Adrenal gland (tissue), 12 donors: ENCODE results near the gene PRSS12. TPM values are rescaled to one million over a fixed set of nuclear protein-coding genes. Genes with fewer than 3 reads are reported as not detected.

Experiments used
- DNase-seq, 7 donors: peaks; one replicate each; pipeline ENCODE4 v3.0.0-alpha.2; 2019 to 2020
- H3K27ac ChIP-seq, 5 donors: fragments of 200-600 bp; sonication (generic) in 4 of 5; 1 replicate in 3 of 5; 2 replicates in 2 of 5; pipeline versions ENCODE4 v1.5.1 to v1.8.0; 2016 to 2020; ENCODE audit warnings: mild to moderate bottlenecking in 1 of 5
- H3K27me3 ChIP-seq: fragments of 200-600 bp; 2 replicates; pipeline ENCODE4 v1.8.0; 2021
- H3K36me3 ChIP-seq, 2 donors: fragments of 200-600 bp; replicated peaks in 1 of 2; 1 replicate in 1 of 2; 2 replicates in 1 of 2; pipeline versions ENCODE4 v1.5.1 to v1.8.0; 2018 to 2022
- H3K4me1 ChIP-seq, 2 donors: fragments of 200-600 bp; replicated peaks in 1 of 2; 1 replicate in 1 of 2; 2 replicates in 1 of 2; pipeline versions ENCODE4 v1.5.1 to v1.8.0; 2018 to 2021
- H3K4me3 ChIP-seq, 4 donors: fragments of 200-600 bp; sonication (generic) in 3 of 4; one replicate each; pipeline ENCODE4 v1.5.1; 2016 to 2018
- H3K9me3 ChIP-seq, 3 donors: fragments of 200-600 bp; sonication (generic) in 1 of 3; replicated peaks in 1 of 3; 1 replicate in 2 of 3; 2 replicates in 1 of 3; pipeline versions ENCODE4 v1.5.1 to v1.8.0; 2016 to 2021
- POLR2A ChIP-seq, 2 donors: fragments of 450-650 bp; IDR thresholded peaks; one replicate each; pipeline ENCODE4 v1.6.1; 2017; ENCODE audit warnings: antibody characterized with exemption in 2 of 2, mild to moderate bottlenecking in 2 of 2, moderate library complexity in 1 of 2
- WGBS, 4 donors: extraction: QIAGEN DNeasy Blood & Tissue Kit in 2 of 4; methylation state at CpG; one replicate each; pipeline versions ENCODE4 v1.1.5 to v1.1.7; 2013 to 2017; 5-methylcytosine and 5-hydroxymethylcytosine counted together
- intact Hi-C, 2 donors: fragments of 100-400 bp; cut with DNase I; formaldehyde crosslinking; loops; one replicate each; pipeline versions ENCODE4 v1.14.1 to v1.15.0; 2022 to 2023
- polyA plus RNA-seq, 3 donors: library from polyadenylated mRNA; stranded (reverse); fragments of 200-250 nt in 2 of 3; fragments of 350-450 nt in 1 of 3; fragmentation: Illumina TruSeq in 1 of 3; extraction: RNeasy Lipid Tissue Mini Kit (QIAGEN cat#74804) in 1 of 3; gene quantifications; one replicate each; pipeline ENCODE4 v1.2.3, GENCODE V29; 2013 to 2014
- total RNA-seq, 9 donors: library from RNA; depleted of rRNA in 4 of 9; stranded (reverse); fragments of >200 nt in 4 of 9; fragments of 120-200 nt in 1 of 9; fragmentation: NEBNext Ultra II Directional in 1 of 9; extraction: Animal tissue kit (Norgen Biotek cat#: 25700) in 1 of 9; gene quantifications; one replicate each; pipeline versions ENCODE4 v1.1.0 to v1.2.4, GENCODE V29; 2013 to 2023
- TF ChIP-seq, protein P1 (sequence below), 6 experiments: fragments of 450-650 bp in 4 of 6; fragments of 200-600 bp in 2 of 6; sonication (generic) in 1 of 6; IDR thresholded peaks; 1 replicate in 5 of 6; 2 replicates in 1 of 6; pipeline versions ENCODE4 v1.5.1 to v1.8.0; 2016 to 2021; ENCODE audit warnings: antibody characterized with exemption in 6 of 6, mild to moderate bottlenecking in 2 of 6, moderate library complexity in 1 of 6
- donor health status: healthy with polysubstance abuse.
- donor health status: Bipolar disorder and iron deficiency.
- donor health status: DM: yes; HTN: yes; CAD: no.
- donor health status: DM: no; HTN: no; CAD: no.
- donor health status: DM: no; HTN: no; CAD: no.
- donor health status: DM: yes; HTN: yes; CAD: no.

Gene PRSS12
- total and polyA plus RNA-seq, 12 donors, result 0.07 to 0.89 (median 0.23) TPM; not detected in 3

GRCh38 chr4:118369231-118369630 is 16.4 kb upstream of the PRSS12 start:
- no peaks in the 10 kb centered on the region for H3K36me3 ChIP-seq
- 81 to 85% (median 83%) methylated on average over 6 of the region's 6 CpGs for WGBS, 4 donors
- DNase-seq, result no peak
- H3K27ac ChIP-seq, result no peak overlapping the region
- H3K9me3 ChIP-seq, result no peaks in the 10 kb centered on the region
- no peaks in the 10 kb centered on the region for H3K27me3 ChIP-seq
- intact Hi-C loops, result no loop called here
- H3K4me3 ChIP-seq, result no peak overlapping the region
- H3K4me1 ChIP-seq, result no peaks in the 10 kb centered on the region
- TF ChIP-seq, protein P1, sequence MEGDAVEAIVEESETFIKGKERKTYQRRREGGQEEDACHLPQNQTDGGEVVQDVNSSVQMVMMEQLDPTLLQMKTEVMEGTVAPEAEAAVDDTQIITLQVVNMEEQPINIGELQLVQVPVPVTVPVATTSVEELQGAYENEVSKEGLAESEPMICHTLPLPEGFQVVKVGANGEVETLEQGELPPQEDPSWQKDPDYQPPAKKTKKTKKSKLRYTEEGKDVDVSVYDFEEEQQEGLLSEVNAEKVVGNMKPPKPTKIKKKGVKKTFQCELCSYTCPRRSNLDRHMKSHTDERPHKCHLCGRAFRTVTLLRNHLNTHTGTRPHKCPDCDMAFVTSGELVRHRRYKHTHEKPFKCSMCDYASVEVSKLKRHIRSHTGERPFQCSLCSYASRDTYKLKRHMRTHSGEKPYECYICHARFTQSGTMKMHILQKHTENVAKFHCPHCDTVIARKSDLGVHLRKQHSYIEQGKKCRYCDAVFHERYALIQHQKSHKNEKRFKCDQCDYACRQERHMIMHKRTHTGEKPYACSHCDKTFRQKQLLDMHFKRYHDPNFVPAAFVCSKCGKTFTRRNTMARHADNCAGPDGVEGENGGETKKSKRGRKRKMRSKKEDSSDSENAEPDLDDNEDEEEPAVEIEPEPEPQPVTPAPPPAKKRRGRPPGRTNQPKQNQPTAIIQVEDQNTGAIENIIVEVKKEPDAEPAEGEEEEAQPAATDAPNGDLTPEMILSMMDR (IDR thresholded peaks at IDR 0.05), result no peak
- no peak for TF ChIP-seq POLR2A (IDR thresholded peaks at IDR 0.05)

DNA sequence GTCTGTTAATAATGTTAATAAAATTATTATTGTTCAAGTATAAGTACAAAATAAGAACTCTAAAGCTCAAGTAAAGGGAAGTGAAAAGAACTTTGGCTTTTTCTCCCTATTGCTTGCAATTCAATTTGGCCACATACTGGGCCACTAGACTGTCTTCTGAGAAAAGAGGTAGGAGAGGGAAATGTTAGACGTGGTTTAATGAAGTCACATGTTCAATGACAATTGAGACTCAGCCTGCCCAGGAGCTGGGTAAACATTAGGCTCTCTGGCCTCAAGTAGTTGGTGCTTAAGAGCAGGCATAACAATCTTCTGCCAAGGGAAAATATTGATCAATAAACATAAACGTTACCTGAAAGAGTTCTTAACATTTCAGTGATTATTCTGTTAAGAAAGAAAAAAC is 15.1 kb upstream of the PRSS12 start:
- Histone ChIP-seq H3K27me3 (no peaks in the 10 kb centered on the region), H3K4me1 (no peaks in the 10 kb centered on the region), H3K9me3 (no peaks in the 10 kb centered on the region), H3K27ac (no peak overlapping the region), H3K36me3 (no peaks in the 10 kb centered on the region), H3K4me3 (no peak overlapping the region)
- TF ChIP-seq, protein P1 (IDR thresholded peaks at IDR 0.05), result no peak
- no peak for TF ChIP-seq POLR2A (IDR thresholded peaks at IDR 0.05)
- 68 to 82% (median 76%) methylated on average over 2 of the region's 2 CpGs for WGBS, 4 donors
- DNase-seq, result no peak
- intact Hi-C loops, result no loop called here

GRCh38 chr4:118367361-118367760 is 14.6 kb upstream of the PRSS12 start:
- intact Hi-C loops, result no loop called here
- TF ChIP-seq POLR2A (IDR thresholded peaks at IDR 0.05), result no peak
- TF ChIP-seq, protein P1 (IDR thresholded peaks at IDR 0.05), result no peak

GRCh38 chr4:118363166-118363565 is 10.4 kb upstream of the PRSS12 start:
- Histone ChIP-seq H3K4me3 (no peak overlapping the region), H3K27me3 (peaks cover 2% of the 10 kb centered on the region), H3K9me3 (no peaks in the 10 kb centered on the region), H3K36me3 (no peaks in the 10 kb centered on the region), H3K4me1 (no peaks in the 10 kb centered on the region), H3K27ac (no peak overlapping the region)
- TF ChIP-seq, protein P1 (IDR thresholded peaks at IDR 0.05), result no peak
- no peak for TF ChIP-seq POLR2A (IDR thresholded peaks at IDR 0.05)
- DNase-seq, result no peak
- intact Hi-C loops, result no loop called here
- WGBS, 4 donors, result 72 to 83% (median 74%) methylated on average over 3 of the region's 3 CpGs

More at GRCh38 chr4:118367361-118367760, 14.6 kb upstream of the PRSS12 start:
- Histone ChIP-seq H3K4me3 (no peak overlapping the region), H3K27ac (no peak overlapping the region), H3K27me3 (no peaks in the 10 kb centered on the region), H3K36me3 (no peaks in the 10 kb centered on the region), H3K9me3 (no peaks in the 10 kb centered on the region), H3K4me1 (no peaks in the 10 kb centered on the region)
- no peak for DNase-seq
- WGBS, 4 donors, result 82 to 89% (median 85%) methylated on average over 3 of the region's 3 CpGs
